GM19463 (cell line): ENCODE data around the gene IL2RG.
A peak's percentile ranks its signal among the peaks of the same experiment; 100 is the strongest.

ENCODE experiments used
- ATAC-seq: cut with Tn5 transposase; IDR thresholded peaks from one replicate; pipeline ENCODE4 v1.9.1; 2021; ENCODE audit warnings: mild to moderate bottlenecking, moderate library complexity; ENCODE audit not compliant: unreplicated experiment

The IL2RG gene

DNA sequence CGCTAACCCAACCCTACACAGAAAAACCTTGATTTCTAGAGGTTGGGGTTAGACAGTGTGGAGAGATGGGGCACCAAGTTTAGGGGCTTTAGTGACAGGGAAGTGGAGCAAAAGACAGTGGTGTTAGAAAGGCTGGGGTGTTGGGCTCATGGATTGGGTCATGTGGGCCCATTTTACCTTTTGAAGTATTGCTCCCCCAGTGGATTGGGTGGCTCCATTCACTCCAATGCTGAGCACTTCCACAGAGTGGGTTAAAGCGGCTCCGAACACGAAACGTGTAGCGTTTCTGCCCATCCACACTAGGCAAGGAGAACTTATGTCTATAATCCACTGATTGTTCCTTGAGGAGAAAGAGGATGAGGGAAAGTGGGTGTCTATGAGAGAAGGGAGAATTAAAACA lies 2.3 kb downstream of the IL2RG start:
- ATAC-seq, result no peak

- ATAC-seq, result no peak
Measured at GRCh38 chrX:71107762-71108360, 3.5 kb downstream of the IL2RG start.

- ATAC-seq, result no peak
Measured at GRCh38 chrX:71107245-71107644, 4.1 kb downstream of the IL2RG start.

DNA sequence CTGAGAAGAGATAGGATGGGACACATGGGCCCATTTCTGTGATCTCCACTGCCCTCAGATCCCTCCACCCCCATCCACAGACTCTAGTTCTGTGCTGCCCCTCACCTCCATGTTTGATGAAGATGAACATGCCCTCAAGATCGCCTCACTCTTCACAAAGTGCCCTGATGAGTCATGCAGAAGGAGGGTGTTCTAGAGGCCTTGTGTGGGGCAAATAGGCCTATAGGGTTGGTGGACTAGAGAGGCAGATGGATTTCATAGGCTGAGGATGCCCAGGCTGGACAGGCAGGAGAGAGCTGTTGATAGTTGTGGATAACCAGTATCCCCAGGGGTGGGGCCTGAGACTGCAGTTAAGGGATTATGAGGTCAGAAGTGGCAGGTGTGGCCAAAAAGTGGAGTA lies 5.0 kb downstream of the IL2RG start, which contains the start of gene CXorf65:
TSS of gene CXorf65 (minus strand) at position 314 of the 400 bp plus-strand sequence. CDS start at position 130, 184 bp downstream.
- ATAC-seq, result no peak

- no peak for ATAC-seq
Measured at GRCh38 chrX:71105628-71106027, 5.7 kb downstream of the IL2RG start.

DNA sequence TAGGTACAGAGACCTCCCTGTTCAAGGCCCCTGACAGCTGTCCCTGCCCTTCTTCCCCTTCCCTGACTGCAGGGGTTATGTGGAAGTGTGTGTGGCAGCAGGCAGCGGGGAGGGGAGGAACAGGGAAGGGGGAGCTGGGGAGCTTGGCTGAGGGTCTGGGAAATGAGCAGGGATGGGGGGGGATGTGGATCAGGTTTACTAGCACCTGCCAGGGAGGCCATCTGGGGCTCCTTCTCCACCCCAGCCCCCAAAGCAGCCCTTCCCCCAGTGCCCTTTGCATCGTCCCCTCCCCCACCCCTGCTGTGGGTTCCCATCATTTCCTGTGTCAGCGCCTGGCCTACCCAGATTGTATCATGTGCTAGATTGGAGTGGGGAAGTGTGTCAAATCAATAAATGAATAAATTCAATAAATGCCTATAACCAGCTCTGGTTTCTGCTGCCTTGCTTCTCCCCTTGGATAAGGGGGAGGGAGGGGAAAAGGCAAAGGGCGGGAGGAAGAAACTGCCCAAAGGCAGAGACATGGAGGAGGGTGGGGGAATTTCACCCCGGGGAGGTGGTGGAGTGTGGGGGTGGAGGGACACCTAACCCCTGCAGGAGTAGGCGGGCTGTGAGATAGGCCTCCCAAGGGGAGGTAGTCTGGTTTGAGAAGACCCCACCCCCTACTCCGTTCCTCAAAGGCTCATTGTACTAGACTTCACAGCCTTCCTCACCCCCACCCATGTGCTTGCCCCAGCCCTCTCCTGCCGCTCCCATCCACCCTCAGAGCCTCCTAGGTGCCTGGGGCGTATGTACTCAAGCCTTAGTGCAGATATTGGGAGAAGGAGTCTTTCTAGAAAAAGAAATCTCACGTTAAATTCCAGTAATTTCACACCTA lies 8.0 kb downstream of the IL2RG start:
- ATAC-seq, result peak; percentile 66

- ATAC-seq, result no peak
Measured at GRCh38 chrX:71102292-71102691, 9.1 kb downstream of the IL2RG start.

- no peak for ATAC-seq
Measured at GRCh38 chrX:71100581-71101505, 10.5 kb downstream of the IL2RG start.

DNA sequence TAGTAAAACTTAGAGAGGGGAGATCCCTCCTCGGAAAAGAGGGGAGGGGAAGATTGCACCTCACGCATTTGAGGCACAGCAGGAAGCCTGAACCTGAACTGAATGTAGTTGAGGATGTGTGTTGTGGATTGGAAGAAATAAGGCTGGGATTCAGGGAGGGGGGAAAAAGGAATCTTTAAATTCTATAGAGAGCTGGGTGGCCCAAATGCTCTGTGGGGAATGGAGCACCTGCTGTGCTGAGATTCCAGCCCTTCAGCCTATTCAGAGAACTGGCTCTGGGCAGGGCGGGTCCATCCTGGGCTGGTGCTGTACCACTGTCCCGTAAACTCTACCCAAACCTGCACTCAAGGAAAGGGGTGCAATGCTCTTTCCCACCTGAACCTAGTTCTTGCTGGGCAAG lies 11.6 kb downstream of the IL2RG start:
- ATAC-seq, result no peak

GRCh38 chrX:71098951-71099506 lies 12.3 kb downstream of the IL2RG start:
- ATAC-seq, result no peak

GRCh38 chrX:71098302-71098701 lies 13.1 kb downstream of the IL2RG start:
- peak; percentile 40 for ATAC-seq

DNA sequence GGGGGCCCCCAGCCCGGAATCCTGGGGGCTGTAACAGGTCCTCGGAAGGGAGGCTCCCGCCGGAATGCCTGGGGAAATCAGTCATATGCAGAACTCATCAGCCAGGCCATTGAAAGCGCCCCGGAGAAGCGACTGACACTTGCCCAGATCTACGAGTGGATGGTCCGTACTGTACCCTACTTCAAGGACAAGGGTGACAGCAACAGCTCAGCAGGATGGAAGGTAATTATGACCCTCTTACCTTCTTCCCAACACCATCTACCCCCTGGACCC lies 14.7 kb downstream of the IL2RG start:
- no peak for ATAC-seq

GRCh38 chrX:71095981-71096759 lies 15.2 kb downstream of the IL2RG start:
- peak; percentile 5 for ATAC-seq

DNA sequence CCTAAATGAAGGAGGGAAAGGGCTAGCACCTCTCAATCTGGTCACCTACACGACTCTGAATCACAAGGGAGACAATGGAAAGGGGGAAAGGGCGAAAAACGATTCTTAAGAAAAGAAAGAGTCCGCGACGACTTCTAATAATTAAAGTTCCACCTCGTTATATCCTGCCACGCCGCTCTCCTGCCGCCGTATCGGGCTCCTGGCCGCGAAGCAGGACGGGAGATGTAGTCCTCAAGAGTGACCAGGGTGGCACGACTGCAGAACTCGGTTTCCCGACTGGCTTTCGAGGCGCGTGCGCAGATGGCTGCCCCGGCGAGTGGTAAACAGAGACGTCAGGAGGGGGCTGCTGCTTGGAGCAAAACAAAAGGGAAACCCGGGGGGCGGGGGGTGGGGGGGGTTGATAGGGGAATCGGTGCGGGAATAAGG lies 15.8 kb downstream of the IL2RG start, which contains the start of gene FOXO4:
TSS of gene FOXO4 (plus strand) at position 297 of the 426 bp plus-strand sequence. CDS start 678 bp downstream, outside the sequence.
- peak; percentile 93 for ATAC-seq

DNA sequence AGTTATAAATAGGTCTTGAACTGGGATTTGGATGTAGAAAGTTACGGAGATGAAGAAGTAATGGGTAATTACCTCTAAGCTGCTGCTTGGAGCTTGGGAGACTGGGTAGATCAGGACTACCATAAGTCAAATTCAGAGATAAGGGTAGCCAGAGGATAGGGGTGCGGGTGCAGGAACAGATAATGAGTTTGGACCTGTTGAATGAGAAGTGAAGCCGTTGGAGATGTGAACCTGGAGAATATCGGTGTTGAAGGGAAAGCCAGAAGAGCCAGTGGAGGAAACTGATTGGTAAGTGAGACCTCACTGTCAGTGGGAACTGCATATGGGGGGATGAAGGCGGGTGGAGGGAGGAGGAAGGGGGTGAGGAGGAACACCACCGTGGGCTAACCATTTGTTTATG lies 16.3 kb downstream of the IL2RG start:
- ATAC-seq, result no peak

DNA sequence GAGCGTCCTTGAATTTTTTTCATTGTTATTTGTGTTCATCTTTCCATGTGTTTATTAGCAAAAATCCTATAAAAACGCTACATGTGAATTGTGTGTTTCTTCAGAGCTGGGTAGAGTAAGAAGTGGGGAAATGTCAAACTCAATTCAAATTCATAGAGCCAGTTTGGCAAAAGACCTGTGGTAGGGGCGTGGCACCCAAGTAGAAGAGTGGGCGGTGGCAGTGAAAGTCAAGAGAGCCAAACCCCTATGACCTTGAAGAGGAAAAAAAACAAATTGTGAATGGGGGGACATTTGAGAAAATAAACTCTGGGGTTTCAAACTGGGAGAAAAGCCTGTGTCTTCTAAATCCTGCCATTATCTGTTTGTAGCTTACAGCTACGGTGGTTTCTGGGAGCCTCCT lies 20.1 kb downstream of the IL2RG start:
- no peak for ATAC-seq

GRCh38 chrX:71085900-71086299 lies 25.5 kb downstream of the IL2RG start:
- no peak for ATAC-seq

DNA sequence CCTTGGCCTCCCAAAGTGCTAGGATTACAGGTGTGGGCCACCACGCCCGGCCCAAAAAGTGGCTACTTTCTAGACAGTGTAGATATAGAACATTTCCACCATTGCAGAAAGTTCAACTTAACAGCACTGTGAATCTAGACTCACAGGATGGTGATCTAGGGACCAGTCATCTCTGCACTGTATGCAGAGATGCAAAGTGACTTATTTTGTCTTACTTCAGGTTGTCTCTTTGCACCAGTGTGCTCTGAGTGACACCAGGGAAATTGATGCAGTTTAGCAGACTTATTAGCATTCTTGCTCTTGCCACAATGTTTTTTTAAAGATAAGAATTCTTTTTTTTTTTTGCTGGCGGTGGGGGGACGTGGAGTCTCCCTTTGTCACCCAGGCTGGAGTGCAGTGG lies 28.6 kb downstream of the IL2RG start:
- ATAC-seq, result no peak

GRCh38 chrX:71082124-71082647 lies 29.2 kb downstream of the IL2RG start:
- ATAC-seq, result no peak
